ENCODE measurements around the gene GFRAL. TPM values are rescaled to one million over a fixed set of nuclear protein-coding genes. Genes with fewer than 3 reads are reported as not detected.

The GFRAL gene
- not detected in 2 replicates for total RNA-seq

GRCh38 chr6:55327169-55327568 is at the start of gene GFRAL:
GFRAL (plus strand) TSS chr6:55327469; CDS start chr6:55327555, 86 bp downstream.
- DNase-seq (ENCODE audit: insufficient read length, low spot score, missing footprints) = no peak
- H3K27ac ChIP-seq (ENCODE audit: low read depth, low read length) = no peak within 1 kb of the TSS
- H2AFZ ChIP-seq (ENCODE audit: low read length) = no peak within 1 kb of the TSS

GRCh38 chr6:55277646-55278045 is 49.6 kb upstream of the GFRAL start:
- no peaks in the 10 kb centered on the region for H3K79me2 ChIP-seq (ENCODE audit: insufficient read depth, low read length)
- no peaks in the 10 kb centered on the region for H3K36me3 ChIP-seq (ENCODE audit: insufficient read depth, low read length)
- peaks cover 5% of the 10 kb centered on the region for H3K4me1 ChIP-seq (ENCODE audit: insufficient read depth, low read length)
- H3K4me2 ChIP-seq (ENCODE audit: insufficient read depth, low read length) = peak overlapping the region; percentile 74
- H3K9me3 ChIP-seq (ENCODE audit: low read depth, low read length) = no peaks in the 10 kb centered on the region
- H2AFZ ChIP-seq (ENCODE audit: low read length) = peak overlapping the region; percentile 83
- no peak for DNase-seq (ENCODE audit: insufficient read length, low spot score, missing footprints)
- TF ChIP-seq, protein P1, sequence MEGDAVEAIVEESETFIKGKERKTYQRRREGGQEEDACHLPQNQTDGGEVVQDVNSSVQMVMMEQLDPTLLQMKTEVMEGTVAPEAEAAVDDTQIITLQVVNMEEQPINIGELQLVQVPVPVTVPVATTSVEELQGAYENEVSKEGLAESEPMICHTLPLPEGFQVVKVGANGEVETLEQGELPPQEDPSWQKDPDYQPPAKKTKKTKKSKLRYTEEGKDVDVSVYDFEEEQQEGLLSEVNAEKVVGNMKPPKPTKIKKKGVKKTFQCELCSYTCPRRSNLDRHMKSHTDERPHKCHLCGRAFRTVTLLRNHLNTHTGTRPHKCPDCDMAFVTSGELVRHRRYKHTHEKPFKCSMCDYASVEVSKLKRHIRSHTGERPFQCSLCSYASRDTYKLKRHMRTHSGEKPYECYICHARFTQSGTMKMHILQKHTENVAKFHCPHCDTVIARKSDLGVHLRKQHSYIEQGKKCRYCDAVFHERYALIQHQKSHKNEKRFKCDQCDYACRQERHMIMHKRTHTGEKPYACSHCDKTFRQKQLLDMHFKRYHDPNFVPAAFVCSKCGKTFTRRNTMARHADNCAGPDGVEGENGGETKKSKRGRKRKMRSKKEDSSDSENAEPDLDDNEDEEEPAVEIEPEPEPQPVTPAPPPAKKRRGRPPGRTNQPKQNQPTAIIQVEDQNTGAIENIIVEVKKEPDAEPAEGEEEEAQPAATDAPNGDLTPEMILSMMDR (IDR thresholded peaks at IDR 0.05; ENCODE audit: extremely low read depth, low read depth, low read length) = no peak
- no peaks in the 10 kb centered on the region for H4K20me1 ChIP-seq (ENCODE audit: insufficient read depth, low read length)
- H3K27ac ChIP-seq (ENCODE audit: low read depth, low read length) = no peak overlapping the region
- H3K27me3 ChIP-seq (ENCODE audit: insufficient read depth, low read length) = no peaks in the 10 kb centered on the region
- no peak overlapping the region for H3K4me3 ChIP-seq (ENCODE audit: insufficient read depth, low read length)

More at GRCh38 chr6:55327169-55327568, at the start of gene GFRAL:
- H3K9me3 ChIP-seq (ENCODE audit: low read depth, low read length) = no peaks in the 10 kb centered on the region
- H3K36me3 ChIP-seq (ENCODE audit: insufficient read depth, low read length) = no peaks in the 10 kb centered on the region
- H3K27me3 ChIP-seq (ENCODE audit: insufficient read depth, low read length) = no peaks in the 10 kb centered on the region
- H3K4me1 ChIP-seq (ENCODE audit: insufficient read depth, low read length) = no peaks in the 10 kb centered on the region
- no peaks in the 10 kb centered on the region for H3K79me2 ChIP-seq (ENCODE audit: insufficient read depth, low read length)
- H3K4me3 ChIP-seq (ENCODE audit: insufficient read depth, low read length) = no peak within 1 kb of the TSS
- TF ChIP-seq, protein P1 (IDR thresholded peaks at IDR 0.05; ENCODE audit: extremely low read depth, low read depth, low read length) = no peak
- H4K20me1 ChIP-seq (ENCODE audit: insufficient read depth, low read length) = no peaks in the 10 kb centered on the region
- no peak within 1 kb of the TSS for H3K4me2 ChIP-seq (ENCODE audit: insufficient read depth, low read length)

DNA sequence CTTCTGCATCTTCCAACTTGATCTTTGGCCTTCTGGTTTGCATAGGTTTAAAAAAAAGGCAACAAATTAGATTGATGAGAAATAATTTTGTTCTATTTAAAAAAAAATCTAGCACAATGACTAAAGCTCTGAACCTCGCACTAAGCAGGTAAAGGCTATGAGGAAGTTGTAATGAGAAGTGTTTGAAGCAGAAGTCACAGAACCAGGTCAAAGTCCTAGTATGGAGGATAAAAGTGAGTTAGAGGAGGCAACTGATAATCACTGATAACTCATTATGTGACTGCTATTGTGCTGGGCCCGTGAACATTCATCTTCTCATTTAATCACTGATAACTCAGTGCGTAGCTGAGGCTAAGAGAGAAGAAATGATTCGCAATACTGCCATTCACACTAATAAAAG is 46.1 kb upstream of the GFRAL start:
- Histone ChIP-seq H3K79me2 (ENCODE audit: insufficient read depth, low read length) (no peaks in the 10 kb centered on the region), H3K27ac (ENCODE audit: low read depth, low read length) (no peak overlapping the region), H2AFZ (ENCODE audit: low read length) (no peak overlapping the region), H3K4me3 (ENCODE audit: insufficient read depth, low read length) (no peak overlapping the region), H3K9me3 (ENCODE audit: low read depth, low read length) (no peaks in the 10 kb centered on the region), H3K4me1 (ENCODE audit: insufficient read depth, low read length) (peaks cover 5% of the 10 kb centered on the region), H3K27me3 (ENCODE audit: insufficient read depth, low read length) (no peaks in the 10 kb centered on the region), H3K36me3 (ENCODE audit: insufficient read depth, low read length) (no peaks in the 10 kb centered on the region), H3K4me2 (ENCODE audit: insufficient read depth, low read length) (no peak overlapping the region), H4K20me1 (ENCODE audit: insufficient read depth, low read length) (no peaks in the 10 kb centered on the region)
- DNase-seq (ENCODE audit: insufficient read length, low spot score, missing footprints) = no peak
- TF ChIP-seq, protein P1 (IDR thresholded peaks at IDR 0.05; ENCODE audit: extremely low read depth, low read depth, low read length) = no peak

DNA sequence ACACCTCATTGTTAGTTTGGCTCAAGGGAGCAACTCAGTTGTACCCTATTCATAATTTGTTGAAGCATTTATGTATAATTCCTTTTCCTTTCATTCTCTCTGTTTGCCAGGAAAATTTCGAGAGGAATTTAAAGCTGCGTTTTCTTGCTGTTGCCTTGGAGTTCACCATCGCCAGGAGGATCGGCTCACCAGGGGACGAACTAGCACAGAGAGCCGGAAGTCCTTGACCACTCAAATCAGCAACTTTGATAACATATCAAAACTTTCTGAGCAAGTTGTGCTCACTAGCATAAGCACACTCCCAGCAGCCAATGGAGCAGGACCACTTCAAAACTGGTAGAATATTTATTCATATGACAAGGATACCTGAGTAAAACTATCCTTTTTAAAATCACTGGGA is 45.2 kb upstream of the GFRAL start:
- TF ChIP-seq, protein P1 (IDR thresholded peaks at IDR 0.05; ENCODE audit: extremely low read depth, low read depth, low read length) = no peak
- Histone ChIP-seq H3K4me1 (ENCODE audit: insufficient read depth, low read length) (peaks cover under 1% of the 10 kb centered on the region), H3K79me2 (ENCODE audit: insufficient read depth, low read length) (no peaks in the 10 kb centered on the region), H3K36me3 (ENCODE audit: insufficient read depth, low read length) (no peaks in the 10 kb centered on the region), H3K4me2 (ENCODE audit: insufficient read depth, low read length) (peak overlapping the region; percentile 54), H4K20me1 (ENCODE audit: insufficient read depth, low read length) (no peaks in the 10 kb centered on the region), H2AFZ (ENCODE audit: low read length) (peak overlapping the region; percentile 32), H3K27ac (ENCODE audit: low read depth, low read length) (no peak overlapping the region), H3K27me3 (ENCODE audit: insufficient read depth, low read length) (no peaks in the 10 kb centered on the region), H3K9me3 (ENCODE audit: low read depth, low read length) (no peaks in the 10 kb centered on the region), H3K4me3 (ENCODE audit: insufficient read depth, low read length) (no peak overlapping the region)
- DNase-seq (ENCODE audit: insufficient read length, low spot score, missing footprints) = no peak
